K562 (cell line): ENCODE results near the gene PLS1. TPM values are rescaled to one million over a fixed set of nuclear protein-coding genes. Genes with fewer than 3 reads are reported as not detected.
A peak's percentile ranks its signal among the peaks of the same experiment; 100 is the strongest.

ENCODE experiments used
- ADNP ChIP-seq: fragments of 200-800 bp; sonication (Bioruptor generic); IDR thresholded peaks from 2 replicates; pipeline ENCODE4 v1.6.1; 2016; ENCODE audit warnings: missing genetic modification characterization, missing compliant biosample characterization
- BCOR ChIP-seq: fragments of 450-650 bp; IDR thresholded peaks from 2 replicates; pipeline ENCODE4 v1.6.1; 2016
- CLOCK ChIP-seq: fragments of 250-450 bp; sonication (Bioruptor Pico); IDR thresholded peaks from 2 replicates; pipeline ENCODE4 v1.4.0; 2020; ENCODE audit warnings: mild to moderate bottlenecking, moderate library complexity, borderline replicate concordance
- E4F1 ChIP-seq: fragments of 250-450 bp; sonication (Bioruptor Pico); IDR thresholded peaks from 2 replicates; pipeline ENCODE4 v1.5.0; 2021; ENCODE audit warnings: mild to moderate bottlenecking, borderline replicate concordance
- FUS ChIP-seq: fragments of 200-400 bp; formaldehyde crosslinking; optimal IDR thresholded peaks from 2 replicates; pipeline ENCODE3; 2017; ENCODE audit warnings: low read depth, low read length
- MAFK ChIP-seq: IDR thresholded peaks from 2 replicates; pipeline ENCODE4 v1.6.1; 2011; ENCODE audit warnings: low read length, improper control_type of control experiment
- MXD1 ChIP-seq: fragments of 250-450 bp; sonication (Bioruptor Pico); IDR thresholded peaks from 2 replicates; pipeline ENCODE4 v1.8.0; 2021; ENCODE audit warnings: borderline replicate concordance, mild to moderate bottlenecking, moderate library complexity; ENCODE audit not compliant: poor library complexity, severe bottlenecking
- NCOA6 ChIP-seq: fragments of 450-650 bp; IDR thresholded peaks from 2 replicates; pipeline ENCODE4 v1.6.1; 2017; ENCODE audit warnings: mild to moderate bottlenecking
- ZBTB40 ChIP-seq, 2 experiments: fragments of 450-650 bp in 1 of 2; sonication (generic) in 1 of 2; formaldehyde crosslinking in 1 of 2; IDR thresholded peaks; 2 replicates each; pipeline versions ENCODE4 v1.7.1 to v1.9.0; 2016 to 2022; ENCODE audit warnings: inconsistent platforms in 1 of 2, mild to moderate bottlenecking in 1 of 2, missing genetic modification reagents in 1 of 2
- ZNF121 ChIP-seq: sonication (generic); formaldehyde crosslinking; conservative IDR thresholded peaks from 2 replicates; pipeline ENCODE4 v1.8.0; 2022; ENCODE audit warnings: missing genetic modification reagents
- ZSCAN29 ChIP-seq: fragments of 450-650 bp; IDR thresholded peaks from 2 replicates; pipeline ENCODE4 v1.6.1; 2017
- polyA plus RNA-seq, 8 experiments: library from polyadenylated mRNA; depleted of rRNA in 4 of 8; stranded (reverse) in 5 of 8; unstranded in 3 of 8; fragments of >200 nt; fragmentation: Nextera tagmentation in 2 of 8; fragmentation: Illumina TruSeq in 1 of 8; extraction: Ambion mirVana in 2 of 8; extraction: Trizol in 1 of 8; gene quantifications; 2 replicates each; pipeline versions ENCODE4 v1.2.1 to v1.2.3, GENCODE V29; 2011 to 2014; ENCODE audit warnings: inconsistent platforms in 1 of 8, missing spikeins in 1 of 8
- total RNA-seq, 7 experiments: library from RNA; depleted of rRNA in 6 of 7; stranded (reverse); fragments of >200 nt in 6 of 7; fragmentation: Illumina TruSeq in 2 of 7; extraction: Trizol in 2 of 7; gene quantifications; 2 replicates each; pipeline versions ENCODE4 v1.2.1 to v1.2.3, GENCODE V29; 2011 to 2021; ENCODE audit warnings: low replicate concordance in 1 of 7

Gene PLS1
- total and polyA plus RNA-seq, 9 of the 15 experiments (the other 6 are each of a cell fraction or from before 2014, with no cell fraction given) = 6.1 to 21.3 (median 13.0) TPM

GRCh38 chr3:142578329-142579223, 17.6 kb upstream of the PLS1 start, which contains the start of gene ATR (continued):
- TF ChIP-seq ZBTB40 (IDR thresholded peaks at IDR 0.05) (peak; percentile 86), ZBTB40 (CRISPR knock-in tag; IDR thresholded peaks at IDR 0.05) (no peak), CLOCK (CRISPR knock-in tag) (no peak), FUS (peak; percentile 56), BCOR (peak; percentile 70), E4F1 (CRISPR knock-in tag) (no peak), ZSCAN29 (no peak), ZNF121 (CRISPR knock-in tag) (peak; percentile 33), MXD1 (CRISPR knock-in tag) (peak; percentile 73), ADNP (tag) (no peak), NCOA6 (peak; percentile 27; the same call in 1 of the 2 replicates), MAFK (0 out of 2 replicates have a peak, but pooled peaks have one; percentile 1)
